Measurements from ENCODE around the gene HAL.

Gene HAL

GRCh38 chr12:96007729-96008128, 11.6 kb upstream of the HAL start:
- Histone ChIP-seq H2AFZ (ENCODE audit: low read depth, low read length) (no peak overlapping the region), H3K27ac (ENCODE audit: low read length) (no peak overlapping the region), H3K36me3 (ENCODE audit: insufficient read depth, low read length) (peaks cover 58% of the 10 kb centered on the region), H3K9me3 (ENCODE audit: insufficient read depth, low read length, severe bottlenecking) (no peaks in the 10 kb centered on the region), H3K9ac (ENCODE audit: low read depth, low read length) (no peak overlapping the region), H3K4me2 (ENCODE audit: insufficient read depth, low read length) (no peak overlapping the region), H3K27me3 (ENCODE audit: insufficient read depth, low read length, poor library complexity) (no peaks in the 10 kb centered on the region), H3K79me2 (ENCODE audit: insufficient read depth, low read length) (no peaks in the 10 kb centered on the region), H3K4me1 (ENCODE audit: insufficient read depth, low read length) (no peaks in the 10 kb centered on the region), H4K20me1 (ENCODE audit: insufficient read depth, low read length) (no peaks in the 10 kb centered on the region), H3K4me3 (ENCODE audit: low read depth in 1 of 2, low read length in 2 of 2) (no peak overlapping the region)
- no peak for TF ChIP-seq EZH2 (IDR thresholded peaks at IDR 0.05; ENCODE audit: borderline replicate concordance, low read depth, low read length, severe bottlenecking)
- TF ChIP-seq, protein P1, sequence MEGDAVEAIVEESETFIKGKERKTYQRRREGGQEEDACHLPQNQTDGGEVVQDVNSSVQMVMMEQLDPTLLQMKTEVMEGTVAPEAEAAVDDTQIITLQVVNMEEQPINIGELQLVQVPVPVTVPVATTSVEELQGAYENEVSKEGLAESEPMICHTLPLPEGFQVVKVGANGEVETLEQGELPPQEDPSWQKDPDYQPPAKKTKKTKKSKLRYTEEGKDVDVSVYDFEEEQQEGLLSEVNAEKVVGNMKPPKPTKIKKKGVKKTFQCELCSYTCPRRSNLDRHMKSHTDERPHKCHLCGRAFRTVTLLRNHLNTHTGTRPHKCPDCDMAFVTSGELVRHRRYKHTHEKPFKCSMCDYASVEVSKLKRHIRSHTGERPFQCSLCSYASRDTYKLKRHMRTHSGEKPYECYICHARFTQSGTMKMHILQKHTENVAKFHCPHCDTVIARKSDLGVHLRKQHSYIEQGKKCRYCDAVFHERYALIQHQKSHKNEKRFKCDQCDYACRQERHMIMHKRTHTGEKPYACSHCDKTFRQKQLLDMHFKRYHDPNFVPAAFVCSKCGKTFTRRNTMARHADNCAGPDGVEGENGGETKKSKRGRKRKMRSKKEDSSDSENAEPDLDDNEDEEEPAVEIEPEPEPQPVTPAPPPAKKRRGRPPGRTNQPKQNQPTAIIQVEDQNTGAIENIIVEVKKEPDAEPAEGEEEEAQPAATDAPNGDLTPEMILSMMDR (IDR thresholded peaks at IDR 0.05; ENCODE audit: borderline replicate concordance, extremely low read depth, low read length, poor library complexity, severe bottlenecking) = no peak
- ATAC-seq (ENCODE audit: insufficient read depth, low read depth) = no peak
- DNase-seq = no peak

- Histone ChIP-seq H3K9me3 (ENCODE audit: insufficient read depth, low read length, severe bottlenecking) (no peaks in the 10 kb centered on the region), H3K27me3 (ENCODE audit: insufficient read depth, low read length, poor library complexity) (no peaks in the 10 kb centered on the region), H3K36me3 (ENCODE audit: insufficient read depth, low read length) (peaks cover 48% of the 10 kb centered on the region), H3K4me3 (ENCODE audit: low read depth in 1 of 2, low read length in 2 of 2) (no peak overlapping the region), H3K4me1 (ENCODE audit: insufficient read depth, low read length) (no peaks in the 10 kb centered on the region), H3K27ac (ENCODE audit: low read length) (no peak overlapping the region), H3K79me2 (ENCODE audit: insufficient read depth, low read length) (no peaks in the 10 kb centered on the region), H3K9ac (ENCODE audit: low read depth, low read length) (no peak overlapping the region), H2AFZ (ENCODE audit: low read depth, low read length) (no peak overlapping the region), H4K20me1 (ENCODE audit: insufficient read depth, low read length) (no peaks in the 10 kb centered on the region), H3K4me2 (ENCODE audit: insufficient read depth, low read length) (no peak overlapping the region)
- no peak for TF ChIP-seq EZH2 (IDR thresholded peaks at IDR 0.05; ENCODE audit: borderline replicate concordance, low read depth, low read length, severe bottlenecking)
- TF ChIP-seq, protein P1 (IDR thresholded peaks at IDR 0.05; ENCODE audit: borderline replicate concordance, extremely low read depth, low read length, poor library complexity, severe bottlenecking) = no peak
- DNase-seq = no peak
- no peak for ATAC-seq (ENCODE audit: insufficient read depth, low read depth)
These were observed 10.6 kb upstream of the HAL start for GRCh38 chr12:96006727-96007126.

- peaks cover 12% of the 10 kb centered on the region; the same call in 1 of the 2 replicates for H3K36me3 ChIP-seq (ENCODE audit: insufficient read depth, low read length)
- no peak for ATAC-seq (ENCODE audit: insufficient read depth, low read depth)
- no peak overlapping the region for H3K27ac ChIP-seq (ENCODE audit: low read length)
These were observed 4.7 kb upstream of the HAL start for GRCh38 chr12:96000858-96001257.

More at GRCh38 chr12:96000858-96001257, 4.7 kb upstream of the HAL start:
- Histone ChIP-seq H3K4me2 (ENCODE audit: insufficient read depth, low read length) (no peak overlapping the region), H3K9ac (ENCODE audit: low read depth, low read length) (no peak overlapping the region), H3K9me3 (ENCODE audit: insufficient read depth, low read length, severe bottlenecking) (no peaks in the 10 kb centered on the region), H3K79me2 (ENCODE audit: insufficient read depth, low read length) (no peaks in the 10 kb centered on the region), H4K20me1 (ENCODE audit: insufficient read depth, low read length) (no peaks in the 10 kb centered on the region), H3K4me1 (ENCODE audit: insufficient read depth, low read length) (peaks cover 4% of the 10 kb centered on the region; the same call in 1 of the 2 replicates), H3K4me3 (ENCODE audit: low read depth in 1 of 2, low read length in 2 of 2) (no peak overlapping the region), H3K27me3 (ENCODE audit: insufficient read depth, low read length, poor library complexity) (no peaks in the 10 kb centered on the region), H2AFZ (ENCODE audit: low read depth, low read length) (no peak overlapping the region)
- TF ChIP-seq, protein P1 (IDR thresholded peaks at IDR 0.05; ENCODE audit: borderline replicate concordance, extremely low read depth, low read length, poor library complexity, severe bottlenecking) = no peak
- TF ChIP-seq EZH2 (IDR thresholded peaks at IDR 0.05; ENCODE audit: borderline replicate concordance, low read depth, low read length, severe bottlenecking) = no peak
- DNase-seq = no peak

All from DND-41 (cell line).